GM19239 (cell line): ENCODE data around the gene E2F7.

Experiments
- DNase-seq: peaks from one replicate; pipeline ENCODE4 v3.0.0; 2011; ENCODE audit warnings: low spot score; ENCODE audit not compliant: insufficient read length
- FAIRE-seq: peaks from 2 replicates; lab custom pipeline; 2011; peaks lifted over from hg19 to GRCh38; lab: Jason Lieb, UNC

E2F7 gene

GRCh38 chr12:76980196-76980595, 85.2 kb downstream of the E2F7 start:
- DNase-seq = no peak
- FAIRE-seq = no peak

- DNase-seq = no peak
- no peak for FAIRE-seq
These were observed 88.5 kb downstream of the E2F7 start for GRCh38 chr12:76976777-76977382.
